Stimulated activated CD4-positive, alpha-beta T cell treated with anti-CD3 and anti-CD28 coated beads, Interleukin-1b, Interleukin-23, amount 100 ng/mL, for 4 hours (primary cell): ENCODE results near the gene CACNA1H.

Experiments used
- DNase-seq, 2 donors: peaks; one replicate each; pipeline ENCODE4 v3.0.0-alpha.2; 2020; ENCODE audit warnings: low read depth in 2 of 2

Gene CACNA1H

DNA sequence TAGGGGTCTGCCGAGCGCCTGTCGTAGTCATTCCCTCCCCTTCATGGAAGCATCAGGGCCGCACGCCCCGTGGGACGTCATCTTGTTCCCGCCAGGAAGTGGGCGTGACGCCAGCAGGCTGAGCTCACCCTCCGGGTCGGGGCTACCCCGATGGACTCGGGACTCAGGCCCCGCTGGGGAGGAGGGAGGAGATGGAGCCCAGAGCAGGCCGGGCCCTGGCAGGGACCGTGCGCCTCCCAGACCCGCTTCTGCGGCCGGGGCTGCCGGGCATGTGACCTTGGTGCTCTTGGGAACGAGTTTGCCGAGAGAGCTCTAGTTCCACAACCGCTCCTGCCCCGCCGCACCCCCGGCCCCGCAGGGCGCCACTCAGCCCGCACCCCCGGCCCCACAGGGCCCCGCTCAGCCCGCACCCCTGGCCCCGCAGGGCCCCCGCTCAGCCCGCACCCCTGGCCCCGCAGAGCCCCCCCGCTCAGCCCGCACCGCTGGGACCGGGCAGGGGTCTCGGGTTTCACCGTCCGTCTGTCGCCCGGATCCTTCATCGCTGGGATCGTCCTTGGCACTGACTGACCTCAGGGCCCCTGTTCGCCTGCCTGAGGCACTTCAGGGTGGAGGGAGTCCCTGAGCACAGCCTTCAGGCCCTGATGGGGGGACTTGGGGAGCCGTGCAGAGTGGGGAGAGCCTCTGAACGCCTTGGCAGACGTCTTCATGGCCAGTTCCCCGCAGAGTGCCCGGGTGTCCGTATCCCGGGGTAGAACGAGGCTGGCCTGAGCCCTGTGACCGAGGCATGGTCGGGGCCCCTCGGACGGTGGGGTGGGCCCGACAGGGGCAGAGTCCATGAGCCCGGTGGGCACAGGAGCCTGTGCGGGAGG, 5.8 kb downstream of the CACNA1H start:
- DNase-seq: no peak

DNA sequence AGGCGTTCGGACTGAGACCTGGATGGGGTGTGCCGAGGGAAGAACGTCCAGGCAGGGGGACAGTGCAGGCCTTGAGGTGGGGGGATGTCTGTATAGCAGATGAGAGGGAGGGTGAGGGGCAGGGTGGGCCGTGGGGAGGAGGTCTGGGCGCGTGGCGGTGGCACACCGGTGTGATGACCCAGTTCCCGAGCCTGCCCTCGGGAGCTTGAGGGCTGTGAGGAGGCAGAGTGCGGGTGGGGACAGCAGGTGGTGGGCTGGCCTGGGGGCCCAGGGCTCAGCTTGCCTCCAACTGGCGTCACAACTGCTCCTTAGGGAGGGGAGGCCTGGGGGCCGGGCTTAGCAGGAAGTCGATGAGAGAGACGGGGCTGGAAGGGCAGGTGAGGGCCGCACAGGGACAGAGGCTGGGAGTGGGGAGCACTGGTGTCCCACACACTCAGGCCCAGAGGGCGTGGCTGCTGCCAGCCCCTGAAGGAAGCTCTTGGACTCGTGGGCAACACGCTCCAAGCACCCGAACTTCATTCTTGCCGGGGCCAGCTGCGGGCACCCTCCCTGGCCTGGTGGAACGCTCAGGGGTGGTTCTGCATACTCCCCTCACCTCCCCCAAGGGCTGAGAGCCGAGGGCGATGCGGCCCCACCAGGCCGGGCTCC, 6.5 kb downstream of the CACNA1H start:
- no peak for DNase-seq

GRCh38 chr16:1159973-1160772, 7.3 kb downstream of the CACNA1H start:
- no peak for DNase-seq

- DNase-seq: no peak
These were observed 8.0 kb downstream of the CACNA1H start for GRCh38 chr16:1160773-1161348.

GRCh38 chr16:1162701-1163566, 10.0 kb downstream of the CACNA1H start:
- no peak for DNase-seq

DNA sequence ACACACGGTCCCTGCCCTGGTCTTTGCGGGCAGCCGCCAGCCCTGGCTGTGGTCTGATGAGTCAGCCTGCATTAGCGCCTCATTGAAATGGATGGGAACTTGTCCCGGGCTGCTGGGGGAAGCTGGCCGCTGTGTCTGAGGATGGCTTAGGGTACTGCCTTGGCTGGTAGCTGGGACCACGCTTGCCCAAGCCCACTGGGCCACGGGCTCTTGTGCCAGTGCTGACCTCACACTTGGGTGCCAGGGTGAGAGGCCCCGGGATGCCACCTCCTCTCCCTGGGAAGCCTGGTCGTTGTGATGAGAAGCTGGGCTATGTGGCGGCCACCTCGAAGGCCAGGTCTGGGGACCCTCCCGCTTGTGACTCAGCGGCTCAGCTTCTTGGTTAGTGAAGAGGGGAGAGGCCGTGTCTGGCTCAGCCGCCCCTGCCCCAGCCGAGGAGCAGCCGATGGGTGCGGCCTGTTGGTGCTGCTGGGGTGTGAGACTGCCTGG, 10.7 kb downstream of the CACNA1H start:
- no peak for DNase-seq

DNA sequence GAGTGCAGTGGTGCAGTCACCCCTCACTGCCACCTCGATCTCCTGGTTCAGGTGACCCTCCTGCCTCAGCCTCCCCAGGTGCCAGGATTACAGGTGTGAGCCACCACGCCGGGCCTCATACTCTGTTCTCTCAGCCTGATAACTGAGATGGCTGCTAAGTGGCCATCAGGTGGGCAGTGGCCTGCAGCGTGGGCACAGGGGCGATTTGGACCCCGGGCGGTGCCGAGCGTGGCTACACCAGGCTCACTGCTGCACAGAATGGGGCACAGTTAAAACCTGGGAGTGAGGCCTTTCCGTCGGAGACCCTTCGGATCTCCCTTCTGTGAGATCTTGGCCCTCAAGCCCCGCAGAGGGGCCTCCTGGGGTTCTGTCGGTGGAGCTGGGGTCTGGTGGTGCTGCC, 11.5 kb downstream of the CACNA1H start:
- DNase-seq: no peak

DNA sequence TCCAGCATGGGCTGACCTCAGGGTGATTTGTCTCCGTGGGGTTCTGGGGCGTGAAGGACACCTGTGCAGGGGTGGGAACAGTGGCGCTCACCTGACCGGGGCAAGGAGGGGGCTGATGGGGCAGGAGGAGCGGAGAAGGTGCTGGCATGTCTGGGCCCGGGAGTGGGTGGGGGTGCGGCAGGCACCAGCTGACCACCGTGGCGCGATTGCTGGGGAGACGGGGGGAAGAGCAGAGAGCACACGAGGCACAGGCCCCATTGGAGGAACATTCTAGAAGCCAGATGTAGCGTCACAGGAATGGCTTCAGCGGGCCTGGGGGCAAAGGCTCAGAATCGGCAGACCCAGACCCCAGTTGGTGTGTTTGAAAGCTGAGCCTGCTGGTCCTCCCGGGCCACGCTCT, 12.1 kb downstream of the CACNA1H start:
- no peak for DNase-seq

DNA sequence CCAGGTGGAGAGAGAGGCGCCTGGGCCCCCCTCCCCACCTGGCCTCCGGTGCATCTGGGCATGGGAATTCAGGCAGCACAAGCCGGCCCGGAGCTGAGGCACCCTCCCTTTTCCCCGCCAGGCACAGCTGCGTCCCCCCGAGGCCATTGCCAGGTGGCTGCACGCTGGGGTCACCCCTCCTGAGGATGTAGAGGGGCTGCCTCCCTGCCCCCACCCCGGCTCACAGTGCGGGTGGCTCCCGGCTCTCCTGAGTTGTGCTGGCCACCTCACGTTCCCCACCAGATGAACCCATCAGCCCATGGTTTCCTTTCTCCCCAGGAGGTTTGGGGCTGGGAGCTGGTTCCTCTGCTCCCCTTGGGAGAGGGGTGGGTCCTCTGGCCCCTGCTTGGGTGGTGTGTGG, 12.6 kb downstream of the CACNA1H start:
- DNase-seq: no peak

DNA sequence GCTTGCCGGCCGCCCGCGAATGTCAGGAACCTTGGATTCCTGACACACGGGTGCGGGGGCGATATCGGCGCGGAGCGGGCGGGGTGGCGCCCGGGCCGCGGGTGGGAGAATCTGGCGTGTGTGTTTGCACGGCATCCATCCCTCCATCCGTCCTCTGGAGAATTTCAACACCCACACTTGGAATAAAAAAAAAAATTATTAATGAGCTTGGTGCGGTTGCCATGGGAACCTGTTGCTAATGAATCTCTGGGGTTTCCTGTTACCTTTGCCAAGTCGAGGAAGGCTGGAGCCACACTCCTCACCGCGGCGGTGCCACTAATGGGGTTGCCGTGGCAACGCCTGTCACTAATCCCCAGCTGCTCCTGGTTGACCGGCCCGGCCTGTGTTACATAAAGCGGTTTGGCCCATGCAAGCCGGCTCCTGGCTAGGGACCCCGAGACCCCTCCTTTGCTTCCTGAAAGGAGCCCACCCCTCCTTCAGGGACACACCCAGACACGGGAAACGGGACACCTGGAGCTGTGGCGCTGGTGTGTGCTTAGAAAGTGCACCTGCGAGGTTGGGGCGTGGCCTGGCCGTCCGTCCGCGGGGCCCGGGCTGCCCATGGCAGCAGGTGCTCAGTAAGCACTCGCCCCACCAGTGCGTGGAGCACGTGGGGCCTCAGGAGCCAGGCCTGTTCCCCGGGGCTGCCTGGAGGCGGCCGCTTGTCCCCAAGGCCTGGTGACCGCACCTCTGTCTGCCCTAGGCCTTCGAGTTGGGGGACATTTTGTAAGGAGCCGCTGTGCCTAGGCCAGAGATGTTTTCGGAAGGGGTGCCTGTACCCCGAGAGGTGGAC, 14.6 kb downstream of the CACNA1H start:
- DNase-seq: no peak

GRCh38 chr16:1168837-1169236, 15.9 kb downstream of the CACNA1H start:
- no peak for DNase-seq

- DNase-seq: no peak
These were observed 16.6 kb downstream of the CACNA1H start for GRCh38 chr16:1169285-1170075.

GRCh38 chr16:1170076-1170418, 17.1 kb downstream of the CACNA1H start:
- DNase-seq: no peak

DNA sequence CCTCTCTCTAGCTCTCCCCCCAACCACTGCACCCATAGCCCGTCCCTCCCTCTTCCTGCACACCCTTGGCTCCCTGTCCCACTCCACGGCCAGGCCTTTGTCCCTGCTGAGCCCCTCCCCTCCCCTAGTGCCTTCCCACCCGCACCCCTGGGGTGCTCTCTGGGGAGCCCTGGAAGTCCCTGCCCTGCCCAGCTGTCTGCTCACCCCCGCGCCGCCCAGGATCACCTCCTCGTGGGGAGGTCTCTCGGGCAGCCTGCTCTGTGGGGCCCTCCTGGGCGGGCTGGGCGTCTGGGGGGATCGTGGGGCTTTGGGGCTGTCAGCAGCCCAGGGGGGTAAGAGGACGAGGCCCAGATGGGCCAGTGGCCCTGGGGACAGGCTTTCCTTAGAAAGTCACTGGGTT, 18.1 kb downstream of the CACNA1H start:
- no peak for DNase-seq

GRCh38 chr16:1171854-1172428, 19.0 kb downstream of the CACNA1H start:
- no peak for DNase-seq

DNA sequence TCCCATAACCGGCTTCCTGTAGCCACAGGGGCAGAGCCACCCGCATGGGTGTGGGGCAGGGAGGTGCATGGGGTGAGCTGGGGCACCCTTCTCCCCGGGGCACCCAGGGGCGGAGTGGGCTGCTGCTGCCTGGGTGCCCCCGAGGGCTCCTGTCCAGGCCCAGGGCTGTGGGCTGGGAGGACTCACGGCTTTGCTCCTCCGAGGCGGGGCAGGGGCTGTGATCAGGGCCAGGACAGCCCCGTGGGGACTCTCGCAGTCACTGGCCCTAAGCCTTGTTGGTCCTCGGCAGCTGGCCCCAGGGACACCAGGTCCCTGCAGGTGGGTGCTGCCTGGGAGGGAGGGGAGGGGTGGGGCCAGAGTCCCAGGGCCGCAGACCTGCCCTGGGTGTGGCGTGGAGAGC, 19.7 kb downstream of the CACNA1H start:
- no peak for DNase-seq

GRCh38 chr16:1173788-1174451, 21.0 kb downstream of the CACNA1H start:
- no peak for DNase-seq
